GM18502 (cell line): ENCODE results near the gene ATP8A2.

Experiments
- ATAC-seq: cut with Tn5 transposase; IDR thresholded peaks from one replicate; pipeline ENCODE4 v1.9.1; 2021; ENCODE audit warnings: mild to moderate bottlenecking; ENCODE audit not compliant: unreplicated experiment, poor library complexity

ATP8A2 gene

DNA sequence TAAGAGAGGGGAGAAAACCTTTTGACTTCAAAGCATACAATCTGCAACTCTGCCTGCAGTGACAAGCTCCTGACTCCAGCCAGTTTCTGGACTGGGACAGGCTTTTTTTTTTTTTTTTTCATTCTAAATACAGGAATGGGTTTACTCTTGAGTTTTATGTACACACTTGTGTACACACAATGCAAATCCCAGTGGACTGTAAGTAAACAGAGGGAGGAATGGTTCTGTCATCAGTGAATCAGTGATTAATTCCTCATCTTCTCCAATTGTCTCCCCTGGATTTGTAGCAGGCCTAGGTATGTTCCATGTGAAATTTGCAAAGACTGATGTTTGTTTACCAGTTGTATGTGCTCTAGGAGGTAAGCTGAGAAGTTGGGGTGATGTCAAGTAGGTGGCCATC is 495.3 kb downstream of the ATP8A2 start:
- ATAC-seq = no peak

DNA sequence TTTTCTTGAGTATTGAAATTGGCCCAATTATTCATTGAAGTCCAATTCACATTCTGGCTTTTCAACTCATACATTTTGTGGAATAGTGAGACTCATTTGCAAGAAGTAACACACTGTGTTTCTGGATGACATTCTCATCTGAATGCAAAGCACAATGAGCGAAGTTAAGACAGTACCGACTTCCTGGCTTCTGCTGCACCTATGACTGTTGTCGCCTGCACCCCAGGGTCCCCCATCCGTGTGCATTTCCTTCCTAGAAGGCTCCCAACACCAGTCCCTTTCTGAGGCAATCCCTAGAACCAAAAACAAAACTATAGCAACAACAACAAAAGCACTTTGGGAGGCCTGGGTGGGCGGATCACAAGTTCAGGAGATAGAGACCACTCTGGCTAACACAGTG is 496.7 kb downstream of the ATP8A2 start:
- ATAC-seq = no peak

DNA sequence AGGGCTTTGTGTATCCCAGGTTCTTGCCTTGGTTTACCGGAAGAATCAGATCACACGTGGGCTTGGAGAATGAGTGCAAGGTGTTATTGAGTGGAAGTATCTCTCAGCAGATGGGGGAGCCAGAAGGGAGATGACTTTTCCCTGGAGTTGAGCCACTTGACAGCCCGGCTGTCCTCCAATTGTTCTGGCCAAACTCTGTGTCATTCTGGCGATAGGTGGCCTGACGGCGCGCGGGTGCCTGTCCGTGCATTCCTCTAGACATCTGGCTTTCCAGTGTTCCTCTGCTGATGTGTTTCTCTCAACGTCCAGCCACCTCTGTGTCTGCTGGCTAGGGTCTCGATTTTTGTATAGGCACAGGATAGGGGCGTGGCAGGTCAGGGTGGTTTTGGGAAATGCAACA is 498.2 kb downstream of the ATP8A2 start:
- ATAC-seq = no peak

DNA sequence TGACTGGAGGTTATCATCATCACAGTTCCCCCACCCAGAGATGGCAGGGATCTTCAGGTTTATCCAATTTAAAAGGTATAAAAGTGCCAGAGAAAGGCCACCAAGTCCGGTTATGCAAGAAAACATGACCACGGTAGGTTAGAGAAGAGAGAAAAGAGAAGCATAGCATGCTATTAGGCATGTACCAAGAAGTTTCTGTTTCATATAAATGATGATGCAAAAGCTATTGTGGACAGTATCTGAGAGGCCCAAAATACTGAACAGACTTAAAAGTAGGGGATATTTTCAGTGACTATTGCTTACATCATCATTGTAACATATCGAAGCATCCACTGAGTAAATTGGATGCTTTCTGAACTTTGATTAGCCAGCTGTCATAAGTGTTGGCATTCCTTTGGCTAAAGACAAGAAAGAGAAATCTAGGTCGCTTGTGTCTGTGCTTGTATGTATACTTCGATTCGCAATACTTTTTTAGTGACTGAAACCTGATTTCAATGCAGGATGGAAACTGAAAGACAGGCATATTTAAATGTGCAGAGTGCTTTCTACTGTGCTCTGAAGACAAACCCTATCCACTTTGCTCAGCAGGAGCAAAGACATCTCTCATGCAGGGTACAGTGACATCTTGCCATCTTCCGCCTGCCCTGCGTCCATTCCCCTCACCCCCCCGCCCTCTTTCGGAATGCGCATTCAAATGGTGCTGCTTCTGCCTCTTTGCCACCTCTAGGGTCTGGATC is 499.8 kb downstream of the ATP8A2 start:
- ATAC-seq = no peak

DNA sequence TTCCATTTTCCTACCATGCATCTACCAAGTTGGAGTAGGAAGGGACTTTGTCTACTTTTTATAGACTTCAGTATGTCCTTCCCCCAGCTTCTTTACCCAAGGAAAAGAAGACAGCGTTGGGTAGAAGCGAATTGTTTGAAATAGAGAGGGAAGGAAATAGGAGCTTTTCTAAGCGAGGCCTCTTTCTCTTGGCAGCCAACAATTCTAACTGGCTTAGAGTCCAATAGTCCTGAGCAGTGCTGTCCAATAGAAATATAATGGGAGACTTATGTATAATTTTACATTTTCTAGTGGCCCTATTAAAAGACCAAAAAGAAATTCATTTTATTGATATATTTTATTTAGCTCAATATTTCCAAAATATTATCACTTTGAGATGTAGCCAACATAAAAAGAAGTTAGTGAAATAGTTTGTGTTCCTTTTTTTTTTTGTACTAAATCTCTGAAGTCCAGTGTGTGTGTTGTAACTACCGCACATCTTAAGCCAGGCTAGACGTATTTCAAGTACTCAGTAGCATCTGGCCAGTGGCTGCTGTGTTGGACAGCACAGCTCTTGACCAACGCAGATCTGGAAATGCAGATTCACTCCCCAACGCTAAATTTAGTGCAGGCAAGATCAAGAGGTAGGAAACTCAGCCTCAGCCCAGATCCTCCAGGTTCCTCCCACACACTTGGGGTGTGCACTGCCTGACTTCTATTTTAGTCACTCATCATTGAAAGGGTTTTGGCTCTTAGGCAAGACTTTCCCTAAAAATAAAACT is 500.9 kb downstream of the ATP8A2 start:
- ATAC-seq = no peak

DNA sequence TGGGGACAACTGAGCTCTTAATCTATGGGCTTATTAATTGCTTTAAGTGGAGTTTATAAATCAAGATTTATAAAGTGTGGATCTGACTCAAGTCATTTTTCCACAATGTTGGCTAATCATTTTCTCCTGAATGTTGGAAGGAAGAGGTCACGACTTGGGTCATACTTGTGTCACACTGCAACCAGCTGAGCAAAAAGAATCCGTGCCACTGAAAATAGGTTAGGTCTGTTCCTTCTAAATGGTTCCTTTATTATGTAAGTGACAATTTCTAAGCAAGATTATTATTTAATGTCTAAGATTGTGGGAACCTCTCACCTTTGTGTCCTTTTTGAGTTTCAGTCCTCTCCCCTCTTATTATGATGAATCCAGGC is 501.5 kb downstream of the ATP8A2 start:
- ATAC-seq = no peak

DNA sequence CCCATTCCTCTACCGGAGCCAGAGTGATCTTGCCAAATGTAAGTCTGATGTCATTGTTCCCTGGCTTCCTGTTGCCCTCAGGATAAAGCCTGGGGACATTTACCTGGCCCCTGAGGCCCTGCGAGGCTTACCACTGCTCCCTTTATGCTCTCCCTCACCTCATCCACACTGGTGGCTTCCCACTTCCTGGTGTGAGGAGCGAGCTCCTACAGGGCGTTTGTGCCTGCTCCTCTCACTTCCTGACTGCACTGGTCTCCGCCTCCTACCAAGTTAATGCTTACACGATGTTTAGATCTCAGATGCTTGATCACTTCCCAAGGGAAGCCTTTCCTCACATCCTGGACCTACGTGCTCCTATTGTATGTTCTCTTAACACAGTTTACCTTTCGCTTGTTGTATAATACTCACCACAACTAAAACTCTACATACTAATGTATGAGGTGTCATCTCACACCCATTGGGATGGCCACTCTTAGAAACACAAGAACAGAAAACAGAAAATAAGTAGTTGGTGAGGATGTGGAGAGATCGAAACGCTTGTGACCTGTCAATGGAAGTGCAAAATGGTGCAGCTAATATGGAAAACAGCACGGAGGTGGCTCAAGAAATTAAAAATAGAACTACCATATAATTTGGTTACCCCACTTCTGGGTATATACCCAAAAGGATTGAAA is 502.4 kb downstream of the ATP8A2 start:
- no peak for ATAC-seq

DNA sequence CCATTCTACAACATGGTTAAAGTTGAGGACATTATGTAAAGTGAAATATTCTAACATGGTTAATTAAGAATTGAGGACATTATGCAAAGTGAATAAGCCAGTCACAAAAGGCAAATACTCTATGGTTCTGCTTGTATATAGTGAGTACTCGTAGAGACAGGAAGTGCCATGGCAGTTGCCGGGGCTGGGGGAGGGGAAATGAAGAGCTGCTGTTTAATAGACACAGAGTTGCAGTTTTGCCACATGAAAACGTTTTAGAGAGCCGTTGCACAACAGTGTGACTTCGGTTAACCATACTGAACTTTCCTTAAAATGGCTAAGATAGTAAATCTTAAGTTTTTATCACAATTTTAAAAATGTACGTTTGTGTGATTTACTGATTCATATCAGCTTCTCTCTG is 503.1 kb downstream of the ATP8A2 start:
- ATAC-seq = no peak

DNA sequence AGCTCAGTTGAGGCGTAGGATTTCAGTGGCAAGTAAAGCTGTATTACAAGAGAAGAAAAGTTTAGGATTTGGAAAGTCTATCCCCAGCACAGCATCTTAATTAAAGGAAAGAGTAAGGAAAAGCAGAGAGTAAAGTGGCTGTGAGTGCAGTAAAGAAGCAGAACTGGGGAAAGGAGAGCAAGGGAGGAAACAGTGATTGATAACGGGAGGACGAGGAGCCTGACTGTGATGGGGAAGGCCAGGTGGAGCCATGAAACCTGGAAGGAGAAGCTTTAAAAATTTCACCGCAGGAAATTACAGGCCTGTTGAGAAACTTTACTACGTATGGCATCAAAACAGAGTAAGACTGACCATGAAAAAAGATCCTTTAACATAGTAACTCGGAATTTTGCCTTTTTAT is 504.5 kb downstream of the ATP8A2 start:
- no peak for ATAC-seq

DNA sequence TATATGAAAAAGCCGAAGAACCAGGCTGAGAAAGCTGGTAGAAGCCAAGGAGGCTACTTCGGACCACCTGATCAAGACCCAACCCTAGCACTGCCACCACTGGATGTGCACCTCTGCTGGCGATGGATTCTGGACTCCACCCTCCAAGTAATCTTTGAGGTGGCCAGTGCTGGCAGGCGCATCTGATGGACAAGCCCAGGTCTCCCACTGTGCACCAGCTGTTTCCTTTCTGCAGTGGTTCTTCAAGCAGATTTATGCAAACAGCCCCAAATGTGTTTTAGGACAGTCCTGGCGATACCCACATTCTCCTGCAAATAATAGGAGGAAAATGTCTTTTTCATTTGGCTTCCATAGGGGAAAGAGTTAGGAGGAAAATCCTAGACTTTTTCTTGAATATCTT is 507.7 kb downstream of the ATP8A2 start:
- no peak for ATAC-seq

DNA sequence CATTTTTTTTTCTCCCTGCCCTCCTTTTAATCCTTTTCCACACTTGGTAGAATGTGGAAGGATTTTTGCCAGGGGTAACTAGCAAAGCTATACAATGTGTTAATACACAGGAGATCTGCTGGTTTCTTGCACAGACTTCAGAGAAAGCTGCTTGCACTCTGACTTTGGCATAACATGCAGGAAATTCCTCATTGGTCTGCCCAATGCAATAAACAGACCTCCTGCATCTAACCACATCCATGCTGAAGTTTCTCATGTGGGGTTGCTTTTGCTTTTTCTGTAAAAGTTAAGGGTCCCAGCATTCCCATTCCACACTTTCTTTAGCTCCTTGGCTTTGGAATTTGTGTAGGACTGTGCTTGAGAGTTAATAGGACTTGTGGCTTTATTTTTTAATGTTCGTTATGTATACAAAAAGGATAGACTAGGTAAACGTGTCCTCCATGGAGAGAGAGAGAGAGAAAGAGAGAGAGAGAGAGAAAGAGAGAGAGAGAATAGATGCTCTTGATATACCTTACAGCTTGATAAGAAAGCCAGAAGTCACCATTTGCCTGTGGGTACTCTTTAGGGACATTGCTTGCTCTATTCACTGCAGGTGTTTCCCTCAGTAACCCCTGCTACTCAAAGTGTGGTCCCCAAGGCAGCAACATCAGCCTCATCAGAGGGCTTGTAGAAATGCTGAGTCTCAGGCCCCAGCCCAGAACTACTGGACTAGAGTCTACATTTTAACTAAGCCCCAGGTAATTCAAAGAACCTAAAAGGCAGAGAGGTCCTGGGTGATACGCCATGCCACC is 509.6 kb downstream of the ATP8A2 start:
- ATAC-seq = no peak

DNA sequence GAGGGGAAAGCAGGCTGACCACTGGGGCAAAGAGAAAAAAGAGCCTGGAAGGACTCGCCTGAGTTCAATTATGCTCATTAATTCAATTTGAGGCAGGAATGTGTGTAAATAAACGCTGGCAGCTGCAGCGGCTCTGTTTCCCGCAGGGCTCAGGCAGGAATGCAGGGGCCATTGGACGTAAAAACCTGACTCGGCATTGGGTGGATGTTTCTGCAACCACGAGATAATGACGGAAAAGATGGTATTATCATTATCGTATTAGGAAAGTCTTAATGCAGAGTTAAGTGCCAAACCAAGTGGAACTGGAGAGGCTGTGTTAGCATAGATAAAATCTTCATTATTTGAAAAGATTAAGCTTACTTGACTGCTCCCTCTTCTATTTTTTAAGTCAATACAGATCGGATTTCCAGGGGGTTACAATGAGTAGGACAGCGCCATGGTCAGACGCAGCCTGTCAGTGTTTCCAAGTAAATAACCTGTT is 510.2 kb downstream of the ATP8A2 start:
- ATAC-seq = no peak

DNA sequence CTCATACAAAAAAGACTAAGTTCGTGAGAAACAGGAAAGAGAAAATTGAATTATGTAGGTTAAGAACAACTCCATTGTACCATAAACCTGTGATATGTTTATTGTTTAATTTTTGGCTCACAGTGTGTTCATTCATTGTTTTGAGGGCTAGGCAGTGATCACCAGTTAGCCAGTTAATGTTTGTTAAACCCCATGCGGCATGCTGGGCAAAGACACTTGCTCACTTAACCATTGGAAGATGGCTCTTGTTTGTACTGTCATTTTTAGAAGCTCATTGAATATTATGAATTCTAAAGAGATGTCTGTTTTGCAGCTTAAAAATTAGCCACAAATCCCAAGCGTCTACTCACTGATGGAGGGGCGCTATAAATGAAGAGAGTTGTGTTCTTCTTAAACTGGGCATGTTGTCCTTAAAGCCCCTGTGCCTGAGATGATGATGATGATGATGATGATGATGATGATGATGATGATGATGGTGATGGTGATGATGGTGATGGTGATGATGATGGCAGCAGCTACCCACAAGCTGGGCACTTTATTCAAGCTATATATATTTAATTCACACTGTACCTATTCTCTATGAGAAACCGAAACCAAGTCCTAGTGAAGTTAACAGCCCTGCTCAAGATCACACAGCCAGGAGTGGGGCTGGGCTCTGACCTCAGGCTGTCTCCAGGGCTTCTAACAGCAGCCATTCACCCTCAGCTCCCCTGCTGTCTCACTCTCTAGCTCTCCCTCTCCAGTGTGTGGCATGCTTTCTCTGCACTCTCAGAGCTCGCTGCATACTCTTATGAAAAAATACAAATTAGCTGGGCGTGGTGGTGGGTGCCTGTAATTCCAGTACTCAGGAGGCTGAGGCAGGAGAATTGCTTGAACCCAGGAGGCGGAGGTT is 510.9 kb downstream of the ATP8A2 start:
- no peak for ATAC-seq

DNA sequence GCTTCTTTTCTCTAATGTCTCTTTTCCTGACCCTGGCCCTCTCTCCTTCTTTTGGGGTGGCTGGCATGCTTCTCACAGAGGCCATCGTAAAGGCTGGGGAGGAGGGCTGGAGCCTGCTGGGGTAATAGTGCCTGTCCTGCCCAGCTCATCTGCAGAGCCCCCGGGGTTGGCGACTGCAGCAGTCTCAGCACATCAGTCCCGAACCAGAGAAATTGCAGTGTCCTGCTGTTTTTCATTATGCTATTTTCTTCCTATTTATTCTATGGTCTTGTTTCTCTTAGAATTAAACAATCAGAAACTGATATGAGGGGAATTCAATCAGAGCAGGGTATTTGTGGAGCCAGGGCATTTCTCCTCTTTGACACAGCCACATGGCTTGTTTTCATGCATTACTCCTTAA is 513.6 kb downstream of the ATP8A2 start:
- no peak for ATAC-seq

DNA sequence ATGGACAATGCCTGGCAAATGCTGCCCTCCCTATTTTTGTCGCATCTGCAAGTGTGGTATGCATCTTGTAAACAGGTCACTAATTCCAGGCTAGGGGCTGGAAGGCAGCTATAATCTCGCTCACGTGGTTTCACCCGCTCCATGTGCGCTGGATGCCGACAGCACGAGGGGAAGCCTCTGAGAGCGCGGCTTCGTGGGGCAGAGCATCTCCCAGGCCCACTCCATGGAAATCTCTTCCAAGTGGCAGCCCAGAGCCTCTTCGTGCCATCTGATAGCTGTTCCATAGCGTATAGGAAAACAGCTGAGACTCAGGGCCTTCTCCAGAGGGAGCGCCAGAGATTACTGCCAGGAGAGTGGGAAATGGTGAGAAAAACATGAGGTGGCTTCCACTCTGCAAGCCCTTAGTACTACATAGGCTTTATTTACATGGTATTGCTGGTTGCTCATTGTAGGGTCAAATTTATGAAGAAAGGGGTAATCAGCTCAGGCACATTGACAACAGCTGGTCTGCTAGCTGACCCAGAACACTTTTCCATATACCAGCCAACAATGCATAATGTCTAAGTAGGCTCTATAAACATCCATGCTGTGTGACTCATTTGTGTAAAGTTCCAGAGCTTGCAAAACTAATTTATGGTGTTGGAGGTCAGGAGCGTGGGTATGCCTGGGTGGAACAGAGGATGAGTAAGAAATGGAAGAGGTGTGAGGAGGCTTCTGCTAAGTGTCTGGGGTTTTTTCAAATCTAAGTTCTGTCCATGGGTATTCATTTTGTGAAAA is 514.9 kb downstream of the ATP8A2 start:
- no peak for ATAC-seq

DNA sequence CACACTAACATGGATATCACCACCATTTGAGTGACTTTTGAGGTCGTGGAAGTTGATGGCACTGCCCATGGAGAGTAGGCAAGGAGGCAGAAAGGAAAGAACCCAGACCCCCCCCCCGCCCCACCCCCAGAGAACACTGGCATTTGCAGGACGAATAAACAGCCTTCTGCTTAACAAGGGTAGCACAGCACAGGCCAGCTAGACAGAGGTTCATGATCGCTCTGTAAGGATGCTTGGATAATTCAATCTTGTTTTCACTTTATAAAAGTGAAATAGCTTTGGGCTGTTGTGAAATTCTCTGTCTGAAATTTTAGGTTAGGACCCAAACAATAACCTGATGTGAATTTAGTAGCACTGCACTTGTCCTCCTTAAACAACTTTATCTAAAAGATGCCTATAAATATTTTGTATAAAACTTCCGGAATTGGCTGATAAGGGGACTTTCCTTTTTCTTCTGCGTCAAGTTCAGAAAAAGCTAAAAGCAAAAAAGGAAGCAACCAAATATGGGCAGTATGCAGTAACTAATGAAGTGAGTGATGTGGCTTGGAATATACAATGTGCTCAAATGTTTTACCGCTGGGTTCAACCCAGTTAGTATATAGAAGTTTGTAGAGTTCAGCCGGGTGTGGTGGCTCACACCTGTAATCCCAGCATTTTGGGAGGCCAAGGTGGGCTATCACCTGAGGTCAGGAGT is 516.3 kb downstream of the ATP8A2 start:
- no peak for ATAC-seq

DNA sequence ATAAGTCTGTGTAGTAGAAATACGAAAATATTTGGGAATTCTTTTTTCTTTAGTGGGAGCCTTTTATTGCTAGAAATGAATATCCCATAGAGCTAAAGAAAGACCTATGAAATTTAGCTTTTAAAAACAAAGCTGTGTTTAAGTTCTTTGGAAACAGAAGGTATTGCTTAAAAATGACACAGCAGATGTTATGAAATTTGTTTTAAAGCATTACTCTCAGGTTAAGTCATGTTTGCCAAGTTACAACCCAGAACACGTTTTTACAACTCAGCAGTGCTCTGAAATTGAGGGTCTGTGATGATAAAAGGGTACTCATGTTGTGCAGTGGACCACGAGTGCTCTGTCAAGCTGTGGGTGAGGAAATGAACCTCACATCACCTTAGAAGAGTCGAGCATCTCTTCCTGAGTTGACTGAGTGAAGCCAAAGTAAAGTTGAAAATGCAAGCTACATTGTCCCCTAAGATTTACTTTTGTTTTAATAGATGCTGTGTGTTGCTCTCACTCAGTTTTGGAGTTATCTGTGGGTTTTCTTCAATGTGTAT is 519.0 kb downstream of the ATP8A2 start:
- no peak for ATAC-seq

DNA sequence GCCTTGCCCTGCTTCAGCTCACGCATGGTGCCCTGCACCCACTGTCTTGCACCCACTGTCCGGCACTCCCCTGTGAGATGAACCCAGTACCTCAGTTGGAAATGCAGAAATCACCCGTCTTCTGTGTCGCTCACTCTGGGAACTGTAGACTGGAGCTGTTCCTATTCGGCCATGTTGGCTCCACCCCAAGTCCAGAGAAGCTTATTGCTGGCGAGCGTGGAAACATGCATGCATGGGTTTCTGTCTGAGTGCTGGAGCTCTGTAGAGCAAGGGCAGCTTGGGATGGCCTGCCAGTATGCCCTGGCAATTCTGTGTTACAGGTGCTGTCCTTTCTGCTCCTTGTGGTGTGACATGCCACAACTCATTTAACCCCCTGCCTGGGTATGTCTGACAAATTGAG is 527.2 kb downstream of the ATP8A2 start:
- no peak for ATAC-seq
